ENCODE measurements around the gene CTNND2. TPM values are rescaled to one million over a fixed set of nuclear protein-coding genes. Genes with fewer than 3 reads are reported as not detected.

CTNND2 gene
- total and polyA plus RNA-seq, 10 of the 15 experiments (the other 5 are each of a cell fraction or from before 2014, with no cell fraction given) = 0.02 to 0.16 (median 0.04) TPM; not detected in 7

DNA sequence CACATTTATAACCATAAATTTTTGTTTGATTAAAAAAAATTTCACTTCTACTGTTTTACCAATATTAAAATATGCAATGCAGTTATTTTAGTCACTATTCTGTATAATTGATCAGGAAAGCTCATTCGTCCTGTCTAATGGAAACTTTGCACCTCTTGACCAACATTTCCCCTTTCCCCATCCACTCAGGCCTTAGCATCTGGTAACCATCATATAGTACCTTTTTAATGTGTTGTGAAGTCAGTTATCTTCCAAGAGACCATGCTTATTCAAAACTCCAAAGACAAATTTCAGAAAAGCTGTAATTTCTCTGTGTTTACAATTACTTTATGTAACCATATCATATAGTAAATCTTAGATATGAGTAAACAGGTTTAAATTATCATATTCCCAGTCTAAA lies 145.9 kb downstream of the CTNND2 start:
- DNase-seq (ENCODE audit: low read depth, low spot score) = no peak
- intact Hi-C loops (cut with micrococcal nuclease; ENCODE audit: unreplicated experiment) (no loop called here), in situ Hi-C loops (cut with MboI) (no loop called here)
- Histone ChIP-seq H3K9ac (ENCODE audit: control insufficient read depth, insufficient read depth, low read length) (no peak overlapping the region), H3K4me1 (ENCODE audit: control insufficient read depth, insufficient read depth, low read length) (no peaks in the 10 kb centered on the region), H3K4me3 (no peak overlapping the region), H3K4me2 (ENCODE audit: control insufficient read depth, insufficient read depth) (no peak overlapping the region), H3K36me3 (ENCODE audit: control insufficient read depth in 2 of 2, insufficient read depth in 2 of 2, low read length in 1 of 2) (no peaks in the 10 kb centered on the region), H3K9me3 (replicated peaks; ENCODE audit: control insufficient read depth, insufficient read depth, low read length) (no peaks in the 10 kb centered on the region), H3K79me2 (ENCODE audit: control insufficient read depth, insufficient read depth, low read length) (no peaks in the 10 kb centered on the region), H3K27me3 (replicated peaks in 1 of 2; ENCODE audit: control insufficient read depth in 2 of 2, insufficient read depth in 2 of 2, low read length in 1 of 2) (no peaks in the 10 kb centered on the region), H4K20me1 (ENCODE audit: control insufficient read depth, insufficient read depth) (no peaks in the 10 kb centered on the region), H3K27ac (ENCODE audit: control insufficient read depth, insufficient read depth) (no peak overlapping the region), H2AFZ (ENCODE audit: control insufficient read depth, low read depth, low read length) (no peak overlapping the region)
- ATAC-seq = no peak
- no TSS peak for BruUV-seq (replicated peaks)
- ChIA-PET SMC1A (ENCODE audit: uncharacterized antibody, unreplicated experiment) (no interaction called here), POLR2A (no interaction called here), RAD21 (ENCODE audit: unreplicated experiment) (no interaction called here), CTCF (no interaction called here)
- FAIRE-seq = no peak
- WGBS (ENCODE audit: insufficient coverage, insufficient replicate concordance, low lambda C conversion rate, missing lambda C conversion rate) = 0% methylated on average over 1 of the region's 1 CpG
- TF ChIP-seq IRF5 (IDR thresholded peaks at IDR 0.05; ENCODE audit: borderline replicate concordance) (no peak), PAX5 (IDR thresholded peaks at IDR 0.05; ENCODE audit: borderline replicate concordance, low read depth, low read length) (no peak), SREBF2 (IDR thresholded peaks at IDR 0.05; ENCODE audit: low read length) (no peak), PML (IDR thresholded peaks at IDR 0.05; ENCODE audit: low read length) (no peak), MTA2 (IDR thresholded peaks at IDR 0.05; ENCODE audit: low read depth) (no peak), MXI1 (IDR thresholded peaks at IDR 0.05; ENCODE audit: low read depth, low read length) (no peak), CHD4 (IDR thresholded peaks at IDR 0.05) (no peak), SMAD1 (IDR thresholded peaks at IDR 0.05; ENCODE audit: low read depth, partially characterized antibody) (no peak), SIN3A (IDR thresholded peaks at IDR 0.05; ENCODE audit: low read depth, low read length) (no peak), GATAD2B (conservative IDR thresholded peaks at IDR 0.05; ENCODE audit: low read depth) (no peak), EED (IDR thresholded peaks at IDR 0.05; ENCODE audit: low read depth) (no peak), ZNF384 (IDR thresholded peaks at IDR 0.05; ENCODE audit: borderline replicate concordance, low read depth, low read length) (no peak), NRF1 (conservative IDR thresholded peaks at IDR 0.05; ENCODE audit: low read depth, low read length) (no peak)
- TF ChIP-seq, protein P1, sequence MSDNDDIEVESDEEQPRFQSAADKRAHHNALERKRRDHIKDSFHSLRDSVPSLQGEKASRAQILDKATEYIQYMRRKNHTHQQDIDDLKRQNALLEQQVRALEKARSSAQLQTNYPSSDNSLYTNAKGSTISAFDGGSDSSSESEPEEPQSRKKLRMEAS (IDR thresholded peaks at IDR 0.05; ENCODE audit: low read depth, low read length) = no peak
- TF ChIP-seq, protein P2, sequence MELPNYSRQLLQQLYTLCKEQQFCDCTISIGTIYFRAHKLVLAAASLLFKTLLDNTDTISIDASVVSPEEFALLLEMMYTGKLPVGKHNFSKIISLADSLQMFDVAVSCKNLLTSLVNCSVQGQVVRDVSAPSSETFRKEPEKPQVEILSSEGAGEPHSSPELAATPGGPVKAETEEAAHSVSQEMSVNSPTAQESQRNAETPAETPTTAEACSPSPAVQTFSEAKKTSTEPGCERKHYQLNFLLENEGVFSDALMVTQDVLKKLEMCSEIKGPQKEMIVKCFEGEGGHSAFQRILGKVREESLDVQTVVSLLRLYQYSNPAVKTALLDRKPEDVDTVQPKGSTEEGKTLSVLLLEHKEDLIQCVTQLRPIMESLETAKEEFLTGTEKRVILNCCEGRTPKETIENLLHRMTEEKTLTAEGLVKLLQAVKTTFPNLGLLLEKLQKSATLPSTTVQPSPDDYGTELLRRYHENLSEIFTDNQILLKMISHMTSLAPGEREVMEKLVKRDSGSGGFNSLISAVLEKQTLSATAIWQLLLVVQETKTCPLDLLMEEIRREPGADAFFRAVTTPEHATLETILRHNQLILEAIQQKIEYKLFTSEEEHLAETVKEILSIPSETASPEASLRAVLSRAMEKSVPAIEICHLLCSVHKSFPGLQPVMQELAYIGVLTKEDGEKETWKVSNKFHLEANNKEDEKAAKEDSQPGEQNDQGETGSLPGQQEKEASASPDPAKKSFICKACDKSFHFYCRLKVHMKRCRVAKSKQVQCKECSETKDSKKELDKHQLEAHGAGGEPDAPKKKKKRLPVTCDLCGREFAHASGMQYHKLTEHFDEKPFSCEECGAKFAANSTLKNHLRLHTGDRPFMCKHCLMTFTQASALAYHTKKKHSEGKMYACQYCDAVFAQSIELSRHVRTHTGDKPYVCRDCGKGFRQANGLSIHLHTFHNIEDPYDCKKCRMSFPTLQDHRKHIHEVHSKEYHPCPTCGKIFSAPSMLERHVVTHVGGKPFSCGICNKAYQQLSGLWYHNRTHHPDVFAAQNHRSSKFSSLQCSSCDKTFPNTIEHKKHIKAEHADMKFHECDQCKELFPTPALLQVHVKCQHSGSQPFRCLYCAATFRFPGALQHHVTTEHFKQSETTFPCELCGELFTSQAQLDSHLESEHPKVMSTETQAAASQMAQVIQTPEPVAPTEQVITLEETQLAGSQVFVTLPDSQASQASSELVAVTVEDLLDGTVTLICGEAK (IDR thresholded peaks at IDR 0.05; ENCODE audit: borderline replicate concordance) = no peak
- TF ChIP-seq, protein P3, sequence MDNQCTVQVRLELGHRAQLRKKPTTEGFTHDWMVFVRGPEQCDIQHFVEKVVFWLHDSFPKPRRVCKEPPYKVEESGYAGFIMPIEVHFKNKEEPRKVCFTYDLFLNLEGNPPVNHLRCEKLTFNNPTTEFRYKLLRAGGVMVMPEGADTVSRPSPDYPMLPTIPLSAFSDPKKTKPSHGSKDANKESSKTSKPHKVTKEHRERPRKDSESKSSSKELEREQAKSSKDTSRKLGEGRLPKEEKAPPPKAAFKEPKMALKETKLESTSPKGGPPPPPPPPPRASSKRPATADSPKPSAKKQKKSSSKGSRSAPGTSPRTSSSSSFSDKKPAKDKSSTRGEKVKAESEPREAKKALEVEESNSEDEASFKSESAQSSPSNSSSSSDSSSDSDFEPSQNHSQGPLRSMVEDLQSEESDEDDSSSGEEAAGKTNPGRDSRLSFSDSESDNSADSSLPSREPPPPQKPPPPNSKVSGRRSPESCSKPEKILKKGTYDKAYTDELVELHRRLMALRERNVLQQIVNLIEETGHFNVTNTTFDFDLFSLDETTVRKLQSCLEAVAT (IDR thresholded peaks at IDR 0.05) = no peak

Data from GM12878 (cell line).